AG10803 (cell line): ENCODE results near the gene FBXO10.
"Not testable (repeated sequence)": the region's sequence is repeated elsewhere in the genome, so short reads cannot be mapped to it uniquely, and the experiment has no call there.

ENCODE experiments used
- DNase-seq: peaks from one replicate; pipeline ENCODE4 v3.0.0; 2010; ENCODE audit warnings: low read depth
- H3K4me3 ChIP-seq: 2 replicates; pipeline ENCODE4 v1.5.1; 2011; ENCODE audit warnings: mild to moderate bottlenecking, low read length, control low read depth
- CTCF ChIP-seq: conservative IDR thresholded peaks from 2 replicates; pipeline ENCODE4 v1.5.1; 2011; ENCODE audit warnings: mild to moderate bottlenecking, low read length, control low read depth, inconsistent platforms

Gene FBXO10

GRCh38 chr9:37480759-37481158 is 95.4 kb downstream of the FBXO10 start:
- no peak for DNase-seq
- no peak for TF ChIP-seq CTCF
- no peak overlapping the region for H3K4me3 ChIP-seq

GRCh38 chr9:37477987-37478619 is 98.1 kb downstream of the FBXO10 start:
- not testable (repeated sequence) for H3K4me3 ChIP-seq, DNase-seq

- not testable (repeated sequence) for H3K4me3 ChIP-seq
Observed at GRCh38 chr9:37477443-37477842, 98.7 kb downstream of the FBXO10 start.

GRCh38 chr9:37476930-37477329 is 99.2 kb downstream of the FBXO10 start:
- no peak for DNase-seq
- no peak for TF ChIP-seq CTCF
- H3K4me3 ChIP-seq, result no peak overlapping the region

More at GRCh38 chr9:37477443-37477842, 98.7 kb downstream of the FBXO10 start:
- peak; percentile 13 for DNase-seq

GRCh38 chr9:37474438-37474837 is 101.7 kb downstream of the FBXO10 start:
- no peak for DNase-seq
- no peak for TF ChIP-seq CTCF
- no peak overlapping the region for H3K4me3 ChIP-seq

GRCh38 chr9:37473982-37474381 is 102.2 kb downstream of the FBXO10 start:
- not testable (repeated sequence) for H3K4me3 ChIP-seq, DNase-seq

GRCh38 chr9:37471942-37472684 is 104.1 kb downstream of the FBXO10 start:
- TF ChIP-seq CTCF, result no peak
- peak overlapping the region; percentile 62 for H3K4me3 ChIP-seq

GRCh38 chr9:37468620-37469019 is 107.6 kb downstream of the FBXO10 start:
- DNase-seq, result no peak
- TF ChIP-seq CTCF, result no peak
- no peak overlapping the region for H3K4me3 ChIP-seq

More at GRCh38 chr9:37471942-37472684, 104.1 kb downstream of the FBXO10 start:
- peak; percentile 98 for DNase-seq

GRCh38 chr9:37467530-37467929 is 108.7 kb downstream of the FBXO10 start:
- not testable (repeated sequence) for DNase-seq, H3K4me3 ChIP-seq
